Rectal smooth muscle tissue (tissue), 1 donor: ENCODE data around the gene RPS27A.

Source experiments
- H3K27ac ChIP-seq: one replicate; pipeline ENCODE4 v1.7.0; 2013; ENCODE audit warnings: low read depth, low read length, inconsistent platforms
- H3K27me3 ChIP-seq: one replicate; pipeline ENCODE4 v1.7.0; 2013; ENCODE audit warnings: low read length; ENCODE audit not compliant: control insufficient read depth, insufficient read depth
- H3K36me3 ChIP-seq: one replicate; pipeline ENCODE4 v1.7.0; 2013; ENCODE audit warnings: low read length; ENCODE audit not compliant: control insufficient read depth, insufficient read depth
- H3K4me1 ChIP-seq: one replicate; pipeline ENCODE4 v1.7.0; 2013; ENCODE audit warnings: low read length; ENCODE audit not compliant: control insufficient read depth, insufficient read depth
- H3K4me3 ChIP-seq: one replicate; pipeline ENCODE4 v1.7.0; 2013; ENCODE audit warnings: low read length
- H3K9ac ChIP-seq: one replicate; pipeline ENCODE4 v1.7.0; 2013; ENCODE audit warnings: low read length

The RPS27A gene

GRCh38 chr2:55282110-55282917, 49.8 kb downstream of the RPS27A start:
- Histone ChIP-seq H3K9ac (peak overlapping the region; percentile 74), H3K36me3 (no peaks in the 10 kb centered on the region), H3K4me3 (peak overlapping the region; percentile 95), H3K27ac (peak overlapping the region; percentile 89), H3K4me1 (no peaks in the 10 kb centered on the region), H3K27me3 (no peaks in the 10 kb centered on the region)

- Histone ChIP-seq H3K27me3 (no peaks in the 10 kb centered on the region), H3K4me1 (no peaks in the 10 kb centered on the region), H3K27ac (no peak overlapping the region), H3K4me3 (no peak overlapping the region), H3K36me3 (no peaks in the 10 kb centered on the region), H3K9ac (no peak overlapping the region)
Observed at GRCh38 chr2:55283083-55283482, 50.6 kb downstream of the RPS27A start.
